ENCODE data around the gene ZNF185.

Gene ZNF185

DNA sequence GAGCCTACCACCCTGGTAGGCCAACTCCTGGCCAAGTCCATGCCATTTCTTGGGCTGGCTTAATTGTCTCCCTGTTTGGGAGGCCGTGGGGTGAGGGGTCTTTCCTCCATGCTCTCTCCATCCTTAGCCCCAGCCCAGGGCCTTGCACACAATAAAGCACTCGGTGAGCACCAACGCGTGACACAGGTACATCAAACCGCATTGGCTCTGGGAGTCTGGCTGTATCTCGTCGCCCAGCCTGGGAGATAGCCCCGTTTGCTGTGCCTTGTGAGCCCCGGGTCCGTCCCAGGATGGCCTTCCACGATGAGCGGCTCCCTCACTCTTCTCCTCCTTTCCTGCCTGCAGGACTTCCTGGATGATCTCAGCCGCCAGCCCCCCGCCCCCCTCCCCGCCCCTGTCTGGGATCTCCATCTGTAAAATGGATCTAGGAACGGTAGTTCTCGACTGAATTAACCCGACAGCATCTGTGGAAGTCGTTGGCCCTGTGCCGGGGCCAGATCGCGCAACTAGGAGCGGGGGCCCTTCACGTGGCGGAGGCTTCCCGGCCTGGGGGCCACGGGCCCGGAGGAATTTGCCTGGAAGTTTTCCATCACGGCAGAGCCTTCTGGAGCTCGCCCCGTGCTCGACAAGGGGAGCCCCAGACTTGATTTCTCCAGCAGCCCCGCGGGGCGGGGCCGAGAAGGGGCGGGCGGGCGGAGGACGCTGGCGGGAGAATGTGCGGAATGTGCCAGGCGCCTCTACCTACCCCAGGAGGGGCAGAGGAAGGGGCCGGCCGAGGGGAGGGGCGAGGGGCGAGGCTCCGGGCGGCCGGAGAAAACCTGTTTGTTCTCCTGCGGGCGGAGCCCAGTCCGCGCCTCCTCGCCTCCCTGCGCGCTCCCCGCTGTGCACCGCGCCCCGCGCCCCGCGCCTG is at the start of gene ZNF185:
ZNF185 (plus strand) TSS at position 846 of the 910 bp plus-strand sequence. CDS start 16,423 bp downstream, outside the sequence.
- no peak for DNase-seq

DNA sequence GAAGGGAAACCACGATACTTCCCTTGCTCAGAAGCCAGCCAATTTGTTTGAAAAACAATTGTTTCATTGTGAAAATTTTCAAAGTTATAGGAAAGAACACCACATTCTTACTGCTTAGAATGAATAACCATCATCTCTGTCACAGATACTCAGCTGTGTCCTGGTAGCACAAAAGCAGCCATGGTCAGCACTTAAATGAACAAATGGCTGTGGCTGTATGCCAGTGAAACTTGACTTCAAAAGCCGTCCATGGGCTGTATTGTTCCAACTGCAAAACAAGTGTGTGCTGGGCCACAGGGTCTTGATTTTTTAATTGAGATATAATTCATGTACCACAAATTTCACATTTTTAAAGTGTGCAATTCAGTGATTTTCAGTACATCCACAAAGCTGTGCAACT is 47.4 kb upstream of the ZNF185 start:
- no peak for DNase-seq

DNA sequence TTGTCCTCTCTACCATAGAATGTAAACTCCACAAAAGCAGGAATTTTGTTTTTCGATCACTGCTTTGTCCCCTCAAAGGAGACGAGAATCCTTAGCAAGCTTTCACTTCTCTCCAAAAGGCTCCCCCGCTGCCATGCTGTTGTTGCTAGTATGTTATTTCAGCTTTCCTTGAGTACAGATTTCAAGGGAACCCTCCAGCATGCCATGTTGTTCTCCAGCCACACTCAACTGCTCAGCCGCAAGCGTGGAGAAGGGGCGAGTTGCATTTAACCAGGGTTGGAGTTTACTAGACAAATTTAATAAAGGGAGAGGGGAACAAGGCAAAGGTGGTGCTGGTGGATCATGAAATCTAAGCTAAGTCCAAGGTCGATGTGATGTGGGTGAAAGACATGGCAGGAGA is 43.9 kb upstream of the ZNF185 start:
- DNase-seq, result no peak

DNA sequence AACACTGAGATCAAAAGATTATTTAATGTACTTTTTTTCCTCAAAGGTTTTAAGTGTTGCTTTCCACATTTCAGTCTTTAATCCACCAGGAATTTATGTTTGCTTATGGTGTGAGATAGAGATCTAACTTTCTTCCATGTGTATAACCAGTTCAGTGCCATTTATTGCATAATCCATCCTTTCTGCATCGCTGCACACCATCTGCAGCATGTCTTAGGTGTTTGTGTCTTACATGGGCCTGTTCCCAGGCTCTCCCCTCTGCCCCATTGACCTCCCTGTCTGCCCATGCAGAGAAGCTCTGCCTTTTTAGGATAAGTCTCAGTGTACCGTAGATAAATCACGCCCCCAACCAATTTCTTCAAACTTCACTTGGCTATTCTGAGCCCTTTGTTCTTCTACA is 36.8 kb upstream of the ZNF185 start:
- DNase-seq, result no peak

DNA sequence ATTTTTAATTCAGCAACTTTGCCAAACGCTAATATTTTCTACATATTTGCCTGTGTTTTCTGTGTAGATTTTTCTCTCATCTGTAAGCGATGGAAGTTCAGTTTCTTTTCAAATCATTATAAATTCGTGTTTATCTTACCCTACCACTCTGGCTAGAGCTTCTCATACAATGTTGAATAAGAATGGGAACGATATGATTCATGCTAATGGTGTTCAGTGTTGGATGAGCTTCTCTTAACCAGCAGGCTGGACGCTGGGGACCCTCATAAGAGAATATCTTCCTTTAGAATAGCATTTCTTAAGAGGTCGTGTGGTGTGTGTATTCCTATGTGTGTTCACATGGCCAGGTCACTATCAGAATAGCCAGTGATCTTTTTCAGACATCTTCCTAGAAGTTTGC is 36.0 kb upstream of the ZNF185 start:
- DNase-seq, result no peak

DNA sequence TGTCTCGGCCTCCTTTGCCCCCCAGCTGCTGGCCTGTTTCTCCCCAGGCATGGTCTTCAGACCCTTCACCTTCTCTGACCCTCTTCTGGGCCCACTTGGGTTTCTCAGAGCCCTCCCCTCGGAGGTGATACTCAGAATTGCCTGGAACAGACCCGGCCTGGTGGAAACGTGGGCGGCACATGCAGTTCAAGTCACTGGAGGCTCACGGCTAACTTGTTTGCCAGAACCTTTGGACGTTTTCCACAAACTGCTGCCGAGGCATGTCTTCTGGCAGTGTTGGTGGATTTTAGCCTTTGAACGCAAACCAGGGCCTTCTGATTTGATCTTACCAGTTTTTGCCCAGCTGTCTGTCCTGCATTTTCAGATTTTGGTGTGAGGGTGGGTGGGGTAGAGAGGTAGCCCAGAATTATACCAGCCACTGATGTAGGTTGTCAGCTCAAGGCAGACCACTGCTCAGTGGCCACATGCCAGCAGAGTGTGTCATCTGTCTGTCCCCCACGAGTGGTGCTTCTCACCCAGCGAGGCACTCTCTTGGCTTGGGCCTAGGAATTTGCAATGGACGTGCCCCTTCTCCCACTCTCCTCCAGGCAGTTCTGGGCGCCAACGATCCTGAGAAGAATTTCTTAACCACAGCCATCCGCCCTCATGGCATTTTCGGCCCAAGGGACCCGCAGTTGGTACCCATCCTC is 32.5 kb upstream of the ZNF185 start:
- DNase-seq, result no peak

DNA sequence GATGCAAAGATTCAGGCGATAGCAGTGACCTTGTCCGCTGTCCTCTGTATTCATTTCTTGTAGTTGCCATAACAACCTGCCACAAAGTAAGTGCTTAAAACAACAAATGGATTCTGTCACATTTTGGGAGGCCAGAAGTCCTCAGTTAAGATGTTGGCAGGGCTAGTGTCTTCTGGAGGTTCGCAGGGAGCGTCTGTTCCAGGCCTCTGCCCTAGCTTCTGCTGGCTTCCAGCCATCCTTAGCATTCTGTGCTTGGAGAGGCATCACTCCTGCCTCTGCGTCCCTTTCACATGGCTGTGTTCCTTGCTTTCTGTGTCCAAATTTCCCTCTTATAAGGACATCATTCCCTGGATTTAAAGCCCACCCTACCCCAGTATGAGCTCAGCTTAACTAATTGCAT is 31.5 kb upstream of the ZNF185 start:
- DNase-seq, result no peak

DNA sequence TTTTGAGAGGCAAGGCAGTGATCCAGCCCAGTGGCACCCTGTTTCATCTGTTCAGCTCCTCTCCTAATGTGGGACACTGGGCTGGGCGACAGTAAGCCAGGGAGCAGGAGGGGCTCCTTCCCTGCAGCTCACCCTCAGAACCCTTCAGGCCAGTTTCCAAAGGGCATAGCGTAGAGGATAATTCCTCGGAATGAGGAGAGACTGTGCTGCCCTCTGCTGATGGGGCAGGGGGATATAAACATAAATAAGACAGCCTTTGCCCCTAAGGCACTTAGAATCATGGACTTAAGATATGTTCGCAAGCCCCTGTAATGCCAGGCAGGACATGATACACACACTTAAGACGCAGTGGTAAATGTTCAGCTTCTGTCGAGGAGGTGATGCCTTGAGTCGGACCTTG is 27.9 kb upstream of the ZNF185 start:
- DNase-seq, result no peak

DNA sequence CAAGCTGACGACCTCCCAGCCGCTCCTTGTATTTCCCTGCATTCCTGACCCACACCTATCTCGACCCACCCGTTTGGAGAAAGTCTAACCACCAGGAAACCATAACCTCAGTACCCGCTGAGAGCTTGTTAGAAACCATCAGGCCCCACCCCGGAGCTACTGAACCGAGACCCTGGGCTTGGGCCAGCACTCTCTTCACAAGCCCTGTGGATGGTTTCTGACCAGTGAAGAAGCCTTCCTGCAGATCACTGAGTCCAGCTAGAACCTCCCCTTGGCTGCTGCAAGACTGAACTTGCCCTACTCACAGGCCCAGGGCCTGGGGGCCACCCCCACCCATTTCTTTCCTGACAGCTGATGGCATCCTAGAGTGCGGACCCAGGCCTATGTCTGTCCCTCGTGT is 26.6 kb upstream of the ZNF185 start:
- no peak for DNase-seq

DNA sequence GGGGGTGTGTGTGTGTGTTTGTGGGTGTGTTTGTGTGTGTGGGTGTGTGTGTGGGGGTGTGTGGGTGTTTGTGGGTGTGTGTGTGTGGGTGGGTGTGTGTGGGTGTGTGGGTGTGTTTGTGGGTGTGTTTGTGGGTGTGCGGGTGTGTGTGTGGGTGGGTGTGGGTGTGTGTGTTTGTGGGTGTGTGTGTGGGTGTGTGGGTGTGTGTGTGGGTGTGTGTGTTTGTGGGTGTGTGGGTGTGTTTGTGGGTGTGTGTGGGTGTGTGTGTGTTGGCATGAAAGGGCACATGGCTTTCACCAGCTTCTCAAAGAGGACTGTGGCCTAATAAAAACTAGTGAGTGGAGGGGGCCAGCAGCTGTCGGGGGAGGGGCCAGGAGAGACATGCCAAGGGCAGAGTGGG is 25.3 kb upstream of the ZNF185 start:
- no peak for DNase-seq

DNA sequence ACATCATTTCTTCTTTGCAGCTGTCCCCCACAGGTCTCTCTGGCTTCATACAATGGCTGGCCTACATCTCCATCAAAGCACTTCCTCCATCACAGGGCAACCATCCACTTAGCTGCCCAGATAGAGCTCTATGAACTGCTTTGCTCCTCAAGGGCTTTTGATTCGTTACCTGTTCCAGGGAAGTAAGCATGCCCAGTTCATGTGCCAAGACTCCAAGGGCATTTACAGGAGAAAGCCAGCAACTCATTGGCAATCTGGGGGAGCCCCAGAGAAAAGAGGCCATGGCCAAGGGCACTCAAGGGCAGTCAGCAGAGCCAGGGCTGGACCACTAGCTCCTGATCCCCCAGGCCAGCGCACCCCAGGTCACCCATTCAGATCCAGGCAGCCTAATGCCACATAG is 24.5 kb upstream of the ZNF185 start:
- no peak for DNase-seq

DNA sequence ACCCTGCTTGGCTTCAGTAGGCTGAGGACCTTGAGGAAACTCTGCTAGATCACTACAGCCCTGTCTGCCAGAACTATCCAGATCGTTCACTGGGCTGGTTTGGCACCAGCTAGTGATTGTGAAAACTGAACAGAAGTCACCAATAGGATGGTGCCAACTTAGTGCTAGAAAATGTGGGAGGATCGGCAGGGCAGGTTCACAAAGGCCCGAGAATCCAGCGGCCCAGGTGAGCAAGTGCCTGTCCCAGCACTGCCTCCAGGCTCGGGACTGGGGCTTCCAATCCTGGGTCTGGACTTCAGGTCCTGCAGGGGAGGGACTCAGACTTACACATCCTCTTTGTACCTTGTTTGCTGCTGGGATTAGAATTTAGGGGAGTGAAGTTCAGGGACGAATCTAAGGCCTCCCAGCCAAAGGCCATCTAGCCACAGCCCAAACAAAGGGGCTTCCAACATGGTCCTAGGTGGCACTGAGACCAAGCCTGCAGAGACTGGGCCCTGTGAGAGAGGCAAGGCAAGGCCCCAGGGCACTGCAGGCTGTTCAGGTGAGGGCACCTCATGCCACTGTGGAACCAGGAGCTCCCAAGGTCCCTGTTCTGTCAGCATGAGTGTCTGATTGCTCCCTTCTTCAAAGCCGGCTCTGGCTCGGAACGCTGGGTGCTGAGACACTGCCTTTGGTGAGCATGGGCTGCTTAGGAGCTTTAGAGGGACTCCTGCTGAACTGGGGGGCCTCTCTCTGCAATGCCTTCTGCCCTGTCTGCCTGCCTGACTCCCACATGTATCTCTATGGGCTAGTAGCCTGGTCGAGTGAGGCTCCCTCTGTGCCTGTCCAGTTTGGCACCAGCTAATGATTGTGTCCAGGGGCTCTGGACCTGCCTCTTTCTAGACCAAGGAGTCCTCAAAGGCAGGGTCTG is 20.7 kb upstream of the ZNF185 start:
- DNase-seq, result no peak

DNA sequence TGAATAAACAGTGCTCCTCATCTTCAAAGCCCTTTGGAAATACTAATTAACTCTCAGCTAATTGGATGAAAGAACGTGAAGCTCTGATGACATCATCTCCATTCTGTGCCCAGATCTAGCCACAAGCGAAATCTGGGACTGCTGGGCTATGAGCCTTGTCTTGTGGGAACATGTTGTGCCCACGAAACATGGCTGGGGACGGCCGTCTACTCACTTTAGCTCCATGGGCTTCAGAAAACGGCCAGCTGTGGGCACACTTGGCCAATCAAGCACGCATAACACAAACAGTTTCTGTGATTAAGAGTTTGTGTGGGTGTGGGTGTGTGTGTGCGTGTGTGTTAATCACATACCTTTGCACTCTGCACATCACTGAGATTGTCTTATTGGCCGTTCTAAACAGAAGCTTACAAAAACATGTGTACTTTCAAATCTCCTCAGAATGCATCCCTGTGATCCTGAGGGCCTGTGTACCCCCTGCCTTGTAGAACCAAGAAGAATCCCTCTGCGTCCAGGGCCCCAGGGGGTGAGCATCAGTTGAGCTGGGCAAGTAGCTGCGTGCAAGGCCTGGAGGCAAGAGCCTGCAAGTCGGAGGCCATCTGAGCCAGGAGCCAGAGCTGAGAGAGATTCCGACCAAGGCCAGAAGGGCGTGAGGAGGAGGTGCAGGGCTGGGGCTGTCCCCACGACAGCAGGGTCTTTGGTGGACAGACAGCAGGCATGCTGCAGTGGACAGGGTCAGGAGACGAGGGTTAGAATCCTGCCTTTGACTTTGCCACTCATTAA is 18.7 kb upstream of the ZNF185 start:
- DNase-seq, result no peak

DNA sequence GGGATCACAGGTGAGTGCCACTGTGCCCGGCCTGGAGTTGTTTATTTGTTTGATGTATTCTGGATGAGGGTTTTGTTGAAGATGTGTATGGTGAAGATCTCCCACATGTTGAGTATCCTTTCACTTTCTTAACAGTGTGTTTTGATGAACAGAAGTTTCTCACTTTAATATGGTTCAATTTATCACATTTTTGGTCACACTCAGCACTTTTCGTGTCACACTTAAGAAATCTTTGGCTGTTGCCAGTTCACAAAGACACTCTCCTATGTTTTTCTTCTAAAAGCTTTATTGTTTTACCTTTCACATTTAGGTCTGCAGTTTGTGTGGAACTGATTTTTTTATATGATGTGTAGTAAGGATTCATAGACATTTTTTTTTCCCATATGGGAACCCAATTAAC is 16.6 kb upstream of the ZNF185 start:
- DNase-seq, result no peak

DNA sequence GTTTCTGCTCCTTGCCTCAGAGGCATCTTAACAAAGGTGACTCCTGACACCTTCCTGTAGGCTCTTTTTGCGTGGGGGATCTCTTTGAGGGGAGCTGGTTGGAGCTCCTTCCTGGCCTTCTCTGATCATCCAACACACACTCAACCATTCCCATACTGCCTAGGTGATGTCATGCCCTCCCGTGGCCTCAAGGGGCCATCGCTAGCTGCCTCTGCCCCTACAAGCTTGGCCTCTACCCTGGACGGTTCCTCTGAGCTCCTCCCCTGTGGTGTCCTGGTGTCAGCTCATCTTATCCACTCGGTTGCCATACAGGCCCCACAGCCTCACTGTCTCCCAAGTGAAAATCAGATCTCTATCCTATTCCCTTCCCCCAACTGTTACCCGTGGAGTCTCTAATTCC is 13.7 kb upstream of the ZNF185 start:
- no peak for DNase-seq

DNA sequence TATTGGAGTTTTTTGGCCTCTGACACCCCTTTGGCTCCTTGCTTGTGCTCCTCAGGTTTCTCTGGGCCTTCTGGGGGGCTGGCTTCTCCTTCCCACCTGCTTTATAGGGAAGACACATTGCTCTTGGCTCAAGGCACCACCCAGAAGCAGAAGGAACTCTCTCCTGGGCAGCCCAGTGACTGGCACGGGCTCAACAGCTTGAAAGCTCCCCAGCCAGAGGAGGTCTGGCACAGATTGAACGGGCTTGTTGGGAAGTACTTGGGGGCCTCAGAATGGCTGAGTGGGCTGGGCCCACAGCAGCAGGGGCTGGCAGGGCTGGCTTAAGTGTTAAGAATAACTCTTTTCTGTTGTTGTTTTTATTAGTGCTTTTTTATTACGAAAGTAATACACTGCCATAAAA is 11.2 kb upstream of the ZNF185 start:
- no peak for DNase-seq

DNA sequence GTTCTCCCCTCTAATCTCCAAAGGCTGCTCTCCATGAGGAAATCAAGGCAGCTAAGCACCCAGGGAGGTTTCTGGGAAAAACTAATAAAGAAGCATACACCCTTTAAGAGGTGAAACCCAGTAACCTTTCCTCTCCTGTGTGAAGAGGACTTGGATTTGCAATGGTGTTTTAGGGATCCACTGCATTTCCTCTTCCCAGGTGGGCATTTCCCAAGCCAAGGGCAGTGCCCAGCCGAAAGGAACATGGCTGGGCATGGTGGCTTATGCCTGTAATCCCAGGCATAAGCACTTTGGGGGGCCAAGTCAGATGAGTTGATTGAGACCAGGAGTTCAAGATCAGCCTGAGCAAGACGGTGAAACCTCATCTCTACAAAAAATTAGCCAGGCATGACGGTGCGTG is 5.4 kb upstream of the ZNF185 start:
- no peak for DNase-seq

DNA sequence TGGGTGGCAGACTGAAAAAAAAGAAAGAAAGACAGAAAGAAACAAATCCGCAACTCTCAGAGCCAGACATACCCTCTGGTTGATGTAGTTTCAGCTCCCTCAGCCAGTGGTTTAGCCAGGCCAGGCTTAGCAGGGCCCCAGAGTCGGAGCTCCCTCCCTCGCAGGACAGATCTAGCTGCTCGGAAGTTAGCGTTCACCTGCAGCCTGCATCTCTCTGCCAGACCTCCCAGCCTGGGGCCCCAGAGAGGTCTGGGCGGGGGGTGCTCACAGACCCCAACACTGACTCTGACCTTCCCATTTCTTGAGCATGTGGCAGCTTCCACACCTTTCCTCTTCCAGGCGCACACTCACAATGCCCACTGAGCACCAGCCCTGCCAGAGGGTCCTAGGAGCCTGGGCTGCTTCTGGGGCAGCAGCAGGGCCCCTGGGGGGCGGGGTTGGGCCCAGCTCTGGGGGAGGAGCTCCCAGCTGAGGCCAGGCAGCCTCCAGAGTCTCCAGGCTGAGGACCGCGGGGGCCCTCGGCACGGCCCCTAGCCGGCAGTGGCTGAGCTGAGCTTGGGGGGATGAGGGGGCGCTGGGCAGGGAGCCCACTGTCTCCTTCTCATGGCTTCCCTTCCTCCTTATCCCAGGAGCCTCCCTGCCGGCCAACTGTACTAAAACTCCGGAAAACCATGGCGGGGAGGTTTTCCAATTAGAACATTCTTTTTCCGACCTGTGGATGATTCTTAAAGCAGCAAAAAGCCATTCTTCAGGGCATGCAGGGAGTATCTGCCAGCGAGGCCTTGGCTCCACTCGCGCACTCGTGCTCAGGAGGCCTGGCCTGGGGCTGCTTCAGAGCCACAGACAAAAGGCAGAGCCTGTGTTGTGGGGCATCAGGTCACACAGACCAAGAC is 4.6 kb upstream of the ZNF185 start:
- no peak for DNase-seq

DNA sequence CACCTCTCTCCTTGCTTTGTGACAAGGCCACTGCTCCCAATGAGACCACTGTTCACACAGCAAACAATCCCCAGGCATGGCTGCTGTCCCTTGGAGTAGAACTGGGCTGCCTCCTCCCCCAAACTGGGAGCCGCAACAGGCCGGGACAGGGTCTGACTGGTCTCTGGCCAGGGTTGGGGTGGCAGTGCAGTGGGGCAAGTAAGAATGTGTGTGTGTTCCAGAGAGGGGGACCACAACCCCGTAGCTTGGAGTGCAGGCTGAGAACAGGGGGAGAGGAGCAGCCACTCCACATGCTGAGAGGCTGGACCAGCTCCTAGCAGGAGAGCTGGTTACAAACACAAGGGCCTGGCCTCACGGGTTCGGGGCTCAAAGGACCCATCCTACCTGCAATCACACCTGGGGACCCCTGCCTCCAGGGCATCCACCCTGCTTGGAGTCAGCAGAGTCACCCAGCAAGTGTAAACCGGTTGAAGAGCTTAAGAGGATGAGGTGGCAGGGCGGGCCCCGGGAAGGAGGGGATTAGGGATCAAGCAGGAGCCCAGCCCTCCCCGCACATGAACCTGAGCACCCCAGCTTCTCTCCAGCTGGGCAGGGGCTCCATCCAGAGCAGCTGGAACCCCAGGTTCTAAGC is 3.8 kb upstream of the ZNF185 start:
- no peak for DNase-seq

DNA sequence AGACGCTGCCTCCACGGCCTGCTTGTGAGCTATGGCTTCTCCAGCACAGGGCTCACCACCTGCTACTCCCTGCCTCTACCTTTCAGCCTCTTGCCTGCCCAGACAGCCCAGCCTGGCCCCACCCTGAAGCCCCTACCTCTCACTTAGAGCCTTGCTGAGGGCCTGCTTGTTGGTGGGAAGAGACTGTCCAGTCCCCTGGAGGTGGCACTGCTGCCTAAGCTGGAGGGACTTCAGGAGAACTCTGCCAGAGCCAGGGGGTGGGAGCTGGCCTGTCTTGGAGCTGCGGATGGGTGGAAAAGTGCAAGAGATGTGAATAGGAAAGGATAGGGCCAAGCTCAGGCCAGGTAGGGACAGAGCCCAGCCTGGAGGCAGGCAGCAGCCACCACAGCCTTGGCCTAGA is 2.7 kb upstream of the ZNF185 start:
- no peak for DNase-seq
